Endothelial cell of umbilical vein (primary cell): Measurements from ENCODE around the gene ZBTB32. TPM values are rescaled to one million over a fixed set of nuclear protein-coding genes. Genes with fewer than 3 reads are reported as not detected.

Experiments
- BruUV-seq: library from RNA; stranded (reverse); fragments of 400-500 nt; replicated peaks from 2 replicates; lab custom pipeline; 2021; lab: Mats Ljungman, UMichigan
- CTCF ChIA-PET: fragments of 300-600, 350-600 bp; sonication (Branson Sonifier 250); formaldehyde crosslinking; loops from one replicate; lab custom pipeline; 2021; ENCODE audit warnings: antibody characterized with exemption, inconsistent platforms; lab: Charles Lee
- POLR2A ChIA-PET: fragments of 300-600, 350-600 bp; sonication (Branson Sonifier 250); formaldehyde crosslinking; loops from one replicate; lab custom pipeline; 2021; ENCODE audit warnings: antibody characterized with exemption, inconsistent platforms; lab: Charles Lee
- DNase-seq: peaks from one replicate; pipeline ENCODE4 v3.0.0-alpha.2; 2011; ENCODE audit warnings: low read depth, low spot score
- FAIRE-seq: peaks from 2 replicates; lab custom pipeline; 2011; peaks lifted over from hg19 to GRCh38; lab: Jason Lieb, UNC
- H2AFZ ChIP-seq: 2 replicates; pipeline ENCODE4 v1.6.0; 2012; ENCODE audit warnings: low read depth, low read length, control low read depth, inconsistent platforms
- H3K27ac ChIP-seq: 2 replicates; pipeline ENCODE4 v1.5.1; 2011; ENCODE audit warnings: low read depth, mild to moderate bottlenecking, control low read depth, low read length, moderate library complexity; ENCODE audit not compliant: insufficient read depth
- H3K27me3 ChIP-seq, 2 experiments: 2 replicates each; pipeline versions ENCODE4 v1.6.0 to v1.6.1; 2011; ENCODE audit warnings: low read length in 2 of 2, mixed read lengths in 1 of 2; ENCODE audit not compliant: control insufficient read depth in 2 of 2, insufficient read depth in 2 of 2
- H3K36me3 ChIP-seq, 2 experiments: 2 replicates in 1 of 2; 3 replicates in 1 of 2; pipeline ENCODE4 v1.5.1; 2011; ENCODE audit warnings: low read length in 2 of 2, mild to moderate bottlenecking in 1 of 2, moderate library complexity in 1 of 2; ENCODE audit not compliant: control insufficient read depth in 2 of 2, insufficient read depth in 2 of 2; ENCODE audit errors: extremely low read depth in 1 of 2
- H3K4me1 ChIP-seq: 3 replicates; pipeline ENCODE4 v1.5.1; 2011; ENCODE audit warnings: mild to moderate bottlenecking, low read length; ENCODE audit not compliant: control insufficient read depth, insufficient read depth; ENCODE audit errors: extremely low read depth
- H3K4me2 ChIP-seq: 2 replicates; pipeline ENCODE4 v1.6.1; 2011; ENCODE audit warnings: low read length, control low read depth, mixed read lengths; ENCODE audit not compliant: insufficient read depth
- H3K4me3 ChIP-seq, 3 experiments: fragments of 200-600 bp in 1 of 3; sonication (generic), shearing (Covaris generic) in 1 of 3; replicated peaks in 1 of 3; 2 replicates each; pipeline ENCODE4 v1.5.1; 2011 to 2016; ENCODE audit warnings: control low read depth in 3 of 3, low read length in 3 of 3, mild to moderate bottlenecking in 2 of 3, inconsistent platforms in 1 of 3, low read depth in 1 of 3, moderate library complexity in 1 of 3; ENCODE audit not compliant: insufficient read depth in 1 of 3
- H3K79me2 ChIP-seq: 2 replicates; pipeline ENCODE4 v1.6.0; 2012; ENCODE audit warnings: low read length, inconsistent platforms; ENCODE audit not compliant: control insufficient read depth, insufficient read depth
- H3K9ac ChIP-seq: replicated peaks from 2 replicates; pipeline ENCODE3; 2011; ENCODE audit warnings: low read length, control low read depth; ENCODE audit not compliant: insufficient read depth; ENCODE audit errors: extremely low read depth
- H3K9me1 ChIP-seq: replicated peaks from 3 replicates; pipeline ENCODE4 v1.6.0; 2011; ENCODE audit warnings: mild to moderate bottlenecking, low read length; ENCODE audit not compliant: control insufficient read depth, insufficient read depth; ENCODE audit errors: extremely low read depth
- H3K9me3 ChIP-seq: replicated peaks from 2 replicates; pipeline ENCODE4 v1.5.1; 2012; ENCODE audit warnings: low read length, inconsistent platforms; ENCODE audit not compliant: control insufficient read depth, insufficient read depth
- H4K20me1 ChIP-seq: replicated peaks from 2 replicates; pipeline ENCODE3; 2011; ENCODE audit warnings: mild to moderate bottlenecking, low read length; ENCODE audit not compliant: control insufficient read depth, insufficient read depth; ENCODE audit errors: extremely low read depth
- EZH2 ChIP-seq: IDR thresholded peaks from 2 replicates; pipeline ENCODE4 v1.6.1; 2012; ENCODE audit warnings: borderline replicate concordance, low read depth, mild to moderate bottlenecking, moderate library complexity, low read length, inconsistent platforms; ENCODE audit not compliant: severe bottlenecking
- FOS ChIP-seq: IDR thresholded peaks from 2 replicates; pipeline ENCODE4 v1.6.1; 2011; ENCODE audit warnings: mild to moderate bottlenecking, low read length, moderate library complexity, borderline replicate concordance; ENCODE audit not compliant: insufficient read depth
- GATA2 ChIP-seq: IDR thresholded peaks from 2 replicates; pipeline ENCODE4 v1.7.0; 2011; ENCODE audit warnings: low read depth, mild to moderate bottlenecking, moderate library complexity, mixed read lengths, low read length; ENCODE audit not compliant: insufficient read length, insufficient read depth
- JUN ChIP-seq: IDR thresholded peaks from 2 replicates; pipeline ENCODE4 v1.6.1; 2011; ENCODE audit warnings: borderline replicate concordance, low read depth; ENCODE audit not compliant: insufficient read length, insufficient read depth
- MYC ChIP-seq: IDR thresholded peaks from one replicate; pipeline ENCODE4 v1.6.1; 2011; ENCODE audit warnings: mild to moderate bottlenecking, low read depth, low read length
- POLR2A ChIP-seq: IDR thresholded peaks from 2 replicates; pipeline ENCODE4 v1.6.1; 2012; ENCODE audit warnings: low read depth, mild to moderate bottlenecking, control low read depth, low read length
- POLR2AphosphoS5 ChIP-seq: IDR thresholded peaks from 2 replicates; pipeline ENCODE4 v1.6.1; 2012; ENCODE audit warnings: low read depth, mild to moderate bottlenecking, control low read depth, low read length, moderate library complexity; ENCODE audit not compliant: insufficient read depth
- dilution Hi-C: fragments of 300-500 bp; cut with MboI; formaldehyde crosslinking; loops from one replicate; pipeline ENCODE4 v1.15.0; 2019; ENCODE audit warnings: low sequenced_read_pairs; ENCODE audit not compliant: extremely low pct_ligation_motif_present
- intact Hi-C: fragments of 100-400 bp; cut with micrococcal nuclease; formaldehyde crosslinking; loops from one replicate; pipeline ENCODE4 v1.10.0; 2022
- polyA plus RNA-seq, 4 experiments: library from polyadenylated mRNA; depleted of rRNA in 3 of 4; stranded (reverse) in 3 of 4; unstranded in 1 of 4; fragments of >200 nt; gene quantifications; 2 replicates each; pipeline versions ENCODE4 v1.2.1 to v1.2.3, GENCODE V29; 2011 to 2012; ENCODE audit warnings: missing spikeins in 1 of 4
- total RNA-seq: library from RNA; stranded (reverse); gene quantifications from 2 replicates; pipeline ENCODE4 v1.2.3, GENCODE V29; 2021
- TF ChIP-seq, protein P1 (sequence below), 2 donors: IDR thresholded peaks; 1 replicate in 1 of 2; 2 replicates in 1 of 2; pipeline ENCODE4 v1.5.1; 2011; ENCODE audit warnings: low read length in 2 of 2, mild to moderate bottlenecking in 2 of 2, moderate library complexity in 2 of 2, control low read depth in 1 of 2, inconsistent platforms in 1 of 2, low read depth in 1 of 2; ENCODE audit not compliant: insufficient read depth in 1 of 2; ENCODE audit errors: extremely low read depth in 1 of 2
- TF ChIP-seq, protein P2 (sequence below): IDR thresholded peaks from 2 replicates; pipeline ENCODE4 v1.6.1; 2011; ENCODE audit not compliant: insufficient read depth, insufficient read length

Gene ZBTB32
- total and polyA plus RNA-seq, 2 donors (not counting 3 experiments of a cell fraction or from before 2014, with no cell fraction given), result not detected

DNA sequence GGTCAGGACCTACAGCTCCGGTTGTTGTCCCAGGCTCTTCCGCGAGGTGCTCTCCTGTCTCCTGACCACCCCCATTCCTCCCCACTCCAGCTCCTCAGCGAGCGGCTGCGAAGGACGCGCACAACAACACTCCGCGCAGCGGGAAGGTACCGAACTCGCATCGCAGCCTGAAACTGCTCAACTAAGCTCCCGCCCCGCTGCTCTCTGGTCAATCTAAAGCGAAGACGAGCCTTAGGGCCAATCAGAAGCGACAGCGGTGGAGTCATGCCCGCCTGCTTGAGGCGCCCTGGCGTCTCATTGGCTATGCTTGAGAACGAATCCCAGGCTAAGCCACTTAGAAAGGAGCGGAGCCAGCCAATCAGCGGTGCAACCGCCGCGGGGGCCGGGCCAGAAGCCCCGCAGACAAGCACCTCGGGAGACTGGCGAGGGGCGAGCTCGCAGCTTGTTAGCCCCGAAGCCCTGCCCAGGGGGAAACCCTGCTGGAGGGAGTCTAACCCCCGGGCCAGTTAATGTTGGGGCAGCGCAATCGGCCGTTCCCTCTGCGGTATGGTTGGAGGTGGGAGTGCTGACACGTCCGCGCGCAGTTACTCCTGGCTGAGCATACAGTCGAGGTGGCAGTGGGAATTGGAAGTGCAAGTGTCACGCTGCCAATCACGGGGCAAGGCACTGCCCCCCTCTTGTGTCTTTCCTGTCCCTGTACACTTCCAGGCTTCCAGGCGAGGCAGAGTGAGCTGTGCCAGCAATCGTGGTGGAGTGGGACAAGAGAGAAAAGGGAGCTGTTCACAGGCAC is 1.9 kb upstream of the ZBTB32 start:
- Histone ChIP-seq H3K9me1 (no peaks in the 10 kb centered on the region), H3K36me3 (no peaks in the 10 kb centered on the region), H3K9ac (no peak overlapping the region), H2AFZ (peak overlapping the region; percentile 83), H3K27me3 (no peaks in the 10 kb centered on the region), H3K4me1 (no peaks in the 10 kb centered on the region), H3K4me2 (peak overlapping the region; percentile 74), H3K79me2 (no peaks in the 10 kb centered on the region), H3K9me3 (no peaks in the 10 kb centered on the region), H4K20me1 (no peaks in the 10 kb centered on the region), H3K27ac (no peak overlapping the region), H3K4me3 (peak overlapping the region; percentile 11 to 45 (median 25))
- FAIRE-seq, result peak; percentile 98
- POLR2A ChIA-PET, result no interaction called here
- intact Hi-C loops (loop anchor here (1.0 kb wide), 1 partner anchor 15 kb away; no protein-coding TSS in a partner anchor), dilution Hi-C loops (no loop called here)
- CTCF ChIA-PET, result interaction anchor here (0.6 to 2.5 kb wide), 12 partner anchors 8 to 351 kb away, joined by 3 to 12 read pairs (median 4); partner anchors contain the start of gene LIN37
- BruUV-seq, result no TSS peak
- TF ChIP-seq JUN (no peak), EZH2 (no peak), MYC (no peak), GATA2 (no peak), POLR2A (no peak), FOS (no peak), POLR2AphosphoS5 (no peak)
- TF ChIP-seq, protein P1, sequence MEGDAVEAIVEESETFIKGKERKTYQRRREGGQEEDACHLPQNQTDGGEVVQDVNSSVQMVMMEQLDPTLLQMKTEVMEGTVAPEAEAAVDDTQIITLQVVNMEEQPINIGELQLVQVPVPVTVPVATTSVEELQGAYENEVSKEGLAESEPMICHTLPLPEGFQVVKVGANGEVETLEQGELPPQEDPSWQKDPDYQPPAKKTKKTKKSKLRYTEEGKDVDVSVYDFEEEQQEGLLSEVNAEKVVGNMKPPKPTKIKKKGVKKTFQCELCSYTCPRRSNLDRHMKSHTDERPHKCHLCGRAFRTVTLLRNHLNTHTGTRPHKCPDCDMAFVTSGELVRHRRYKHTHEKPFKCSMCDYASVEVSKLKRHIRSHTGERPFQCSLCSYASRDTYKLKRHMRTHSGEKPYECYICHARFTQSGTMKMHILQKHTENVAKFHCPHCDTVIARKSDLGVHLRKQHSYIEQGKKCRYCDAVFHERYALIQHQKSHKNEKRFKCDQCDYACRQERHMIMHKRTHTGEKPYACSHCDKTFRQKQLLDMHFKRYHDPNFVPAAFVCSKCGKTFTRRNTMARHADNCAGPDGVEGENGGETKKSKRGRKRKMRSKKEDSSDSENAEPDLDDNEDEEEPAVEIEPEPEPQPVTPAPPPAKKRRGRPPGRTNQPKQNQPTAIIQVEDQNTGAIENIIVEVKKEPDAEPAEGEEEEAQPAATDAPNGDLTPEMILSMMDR (IDR thresholded peaks at IDR 0.05; ENCODE audit: extremely low read depth in 1 of 2, insufficient read depth in 1 of 2, low read depth in 1 of 2, low read length in 2 of 2), result no peak
- TF ChIP-seq, protein P2, sequence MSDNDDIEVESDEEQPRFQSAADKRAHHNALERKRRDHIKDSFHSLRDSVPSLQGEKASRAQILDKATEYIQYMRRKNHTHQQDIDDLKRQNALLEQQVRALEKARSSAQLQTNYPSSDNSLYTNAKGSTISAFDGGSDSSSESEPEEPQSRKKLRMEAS, result no peak
- peak; percentile 97 for DNase-seq
